ENCODE measurements around the gene PRKD1.
A peak's percentile ranks its signal among the peaks of the same experiment; 100 is the strongest.
"Not testable (repeated sequence)": the region's sequence is repeated elsewhere in the genome, so short reads cannot be mapped to it uniquely, and the experiment has no call there.

Gene PRKD1

DNA sequence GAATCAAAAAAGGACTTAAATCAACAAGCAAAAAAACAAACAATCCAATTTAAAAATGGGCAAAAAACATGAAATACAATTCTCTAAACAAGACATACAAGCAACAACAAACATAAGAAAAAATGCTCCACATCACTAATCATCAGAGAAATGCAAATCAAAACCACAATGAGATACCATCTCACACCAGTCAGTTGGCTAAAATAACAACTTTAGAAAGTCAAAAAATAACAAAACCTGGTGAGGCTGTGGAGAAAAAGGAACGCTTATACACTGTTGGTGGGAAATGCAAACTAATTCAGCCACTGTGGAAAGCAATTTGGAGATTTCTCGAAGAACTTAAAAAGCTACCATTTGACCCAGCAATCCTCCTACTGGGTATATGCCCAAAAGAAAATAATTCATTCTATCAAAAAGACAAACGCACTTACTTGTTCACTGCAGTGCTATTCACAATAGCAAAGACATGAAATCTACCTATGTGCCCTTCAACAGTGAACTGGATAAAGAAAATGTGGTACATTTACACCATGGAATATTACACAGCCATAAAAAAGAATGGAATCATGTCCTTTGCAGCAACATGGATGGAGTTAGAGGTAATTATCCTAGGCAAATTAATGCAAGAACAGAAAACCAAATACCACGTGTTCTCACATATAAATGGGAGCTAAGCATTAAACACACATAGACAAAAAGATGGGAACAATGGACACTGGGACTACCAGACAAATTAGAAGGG lies 26.9 kb downstream of the PRKD1 start:
- no peak for DNase-seq

DNA sequence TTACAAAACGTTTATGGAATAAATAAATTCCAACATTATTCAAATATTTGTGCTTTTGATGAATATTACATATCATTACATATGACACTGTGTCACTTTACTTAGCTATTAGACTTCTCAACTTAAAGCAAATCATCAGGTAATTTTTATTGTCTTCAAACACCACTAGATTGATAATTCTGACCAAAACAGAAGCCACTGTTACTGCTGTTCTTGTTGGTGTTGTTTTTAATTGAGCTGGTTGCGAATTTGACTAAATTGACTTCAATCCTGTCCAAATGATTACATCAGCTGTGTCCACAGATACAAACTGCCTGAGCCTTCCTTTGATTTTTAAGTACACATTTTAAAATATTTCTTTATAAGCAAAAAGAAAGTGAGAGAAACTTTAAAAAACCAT lies 29.2 kb downstream of the PRKD1 start:
- no peak for DNase-seq

DNA sequence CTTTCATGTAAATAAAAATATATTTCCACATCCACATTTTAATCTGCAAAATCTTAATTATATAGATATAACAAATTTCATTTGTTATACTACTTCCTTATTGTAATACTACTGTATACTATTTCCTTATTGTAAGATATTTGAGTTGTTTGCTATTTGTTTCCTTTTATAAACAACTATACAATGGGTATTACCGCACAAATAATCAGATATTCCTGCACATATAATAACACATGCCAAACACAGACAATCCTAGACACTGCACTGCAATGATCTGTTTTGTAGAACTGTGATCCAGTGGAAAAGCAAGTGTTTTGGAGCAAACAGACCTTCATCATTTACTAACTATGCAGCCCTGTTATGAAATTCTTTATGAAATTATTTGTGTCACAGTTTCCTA lies 30.5 kb downstream of the PRKD1 start:
- DNase-seq = no peak

DNA sequence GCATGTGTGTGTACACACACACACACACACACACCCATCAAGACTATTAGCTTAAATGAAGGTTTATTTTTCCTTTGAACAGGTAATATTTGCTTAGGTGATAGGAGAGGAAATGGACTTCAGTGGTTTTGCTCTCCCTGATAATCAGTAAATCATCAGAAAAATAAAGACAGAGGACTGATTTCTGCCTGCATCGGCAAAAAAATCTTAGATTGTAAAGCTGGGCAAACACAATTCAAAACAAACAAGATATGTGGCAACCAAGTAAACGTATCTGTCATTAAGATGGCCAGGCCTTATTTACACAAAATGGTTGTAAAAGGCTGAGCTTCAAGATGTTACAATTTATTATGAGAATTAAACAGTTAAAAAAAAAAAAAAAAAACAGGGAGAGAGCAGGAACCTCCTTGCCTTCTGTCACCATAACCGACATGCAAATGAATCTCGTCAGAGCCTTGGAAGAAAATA lies 31.3 kb downstream of the PRKD1 start:
- no peak for DNase-seq

DNA sequence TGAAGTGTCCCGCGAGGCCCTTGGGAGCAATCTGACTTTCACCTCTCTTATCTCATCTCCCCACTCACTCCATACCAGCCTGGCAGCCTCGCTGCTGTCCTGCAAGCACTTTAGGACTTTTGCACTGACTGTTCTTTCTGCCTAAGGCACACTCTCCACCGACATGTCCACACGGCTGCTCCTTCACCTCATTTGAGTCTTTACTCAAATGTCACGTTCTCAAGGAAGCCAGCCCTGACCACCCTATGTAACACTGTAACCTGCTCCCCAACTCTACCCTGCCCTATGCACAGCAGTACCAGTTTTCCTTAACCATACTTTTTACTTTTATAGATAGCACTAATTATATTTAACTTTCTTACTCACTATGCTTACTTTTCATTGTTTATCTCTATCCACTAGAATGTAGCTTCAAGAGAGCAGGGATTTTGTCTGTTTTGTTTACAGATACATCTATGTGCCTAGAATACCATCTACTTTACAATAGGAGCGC lies 32.0 kb downstream of the PRKD1 start:
- no peak for DNase-seq

DNA sequence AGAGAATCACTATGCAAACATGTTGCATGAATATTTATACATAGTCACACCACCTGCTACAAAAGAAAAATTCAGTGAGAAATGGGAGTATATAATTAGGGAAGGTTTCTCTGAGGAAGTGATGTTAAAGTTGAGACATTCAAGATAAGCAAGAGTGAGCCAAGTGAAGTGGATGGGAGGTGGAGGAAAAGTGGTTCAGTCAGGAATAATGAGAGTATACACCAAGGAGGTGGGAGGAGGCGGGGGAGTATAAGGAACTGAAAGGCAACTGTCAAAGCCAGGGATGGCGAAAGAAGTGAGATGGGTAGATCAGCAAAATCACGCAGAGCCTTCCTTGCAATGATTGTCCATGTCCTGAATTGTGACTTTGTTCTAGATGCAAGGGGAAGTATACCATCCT lies 33.7 kb downstream of the PRKD1 start:
- no peak for DNase-seq

DNA sequence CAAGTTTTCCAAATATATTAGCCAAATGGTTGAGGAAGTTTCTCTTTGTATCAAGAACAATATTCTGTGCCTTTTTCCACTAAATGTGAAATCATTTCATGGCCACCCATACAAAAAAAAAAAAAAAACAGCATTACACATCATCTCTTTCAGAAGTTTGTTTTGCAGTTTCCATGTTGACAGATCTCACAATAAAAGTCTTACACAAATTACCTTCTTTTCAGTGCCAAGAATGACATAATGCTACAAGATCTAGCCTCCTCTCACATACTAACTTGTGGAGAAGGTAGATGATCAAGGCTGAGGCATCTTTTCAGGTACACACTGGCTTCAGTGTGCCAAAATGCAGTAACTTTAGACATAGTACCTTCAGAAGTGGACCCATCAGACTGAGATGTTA lies 35.3 kb downstream of the PRKD1 start:
- DNase-seq = no peak

DNA sequence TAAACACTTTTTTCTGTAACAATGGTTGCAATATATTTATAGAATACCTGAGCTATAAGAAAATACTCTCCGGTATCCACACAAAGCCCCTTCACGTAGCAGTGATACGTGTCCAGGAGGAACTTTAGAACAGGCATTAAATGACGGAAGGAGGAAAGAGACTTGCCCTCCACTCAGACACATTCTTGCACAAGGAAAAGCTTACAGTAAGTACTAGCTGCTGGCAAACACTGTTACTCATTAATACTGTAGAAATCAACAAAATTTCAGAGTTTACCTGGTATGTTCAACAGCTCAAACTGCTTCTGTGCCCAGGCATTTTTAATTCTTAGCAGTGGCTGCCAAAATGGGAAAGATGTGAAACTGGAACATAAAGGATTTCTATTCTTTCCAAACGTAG lies 41.7 kb downstream of the PRKD1 start:
- no peak for DNase-seq

DNA sequence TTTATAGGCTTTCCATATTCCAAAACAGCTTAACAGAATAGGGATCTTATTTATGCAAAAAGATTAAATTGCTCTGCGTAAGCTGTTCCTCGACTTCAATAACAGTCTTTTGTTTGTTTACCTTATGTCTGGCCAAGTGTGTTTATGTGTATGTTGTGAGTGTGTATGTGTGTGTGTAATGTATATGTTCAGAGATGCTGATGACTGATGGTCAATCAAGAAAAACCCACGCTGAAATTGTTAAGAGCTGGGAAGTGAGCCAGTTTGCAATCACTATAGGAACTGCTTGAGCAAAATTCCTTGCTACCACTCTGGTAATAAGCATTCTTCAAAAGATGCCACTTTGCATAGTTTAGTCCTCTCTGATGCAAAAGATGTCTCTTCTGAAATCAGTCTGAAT lies 59.6 kb downstream of the PRKD1 start:
- no peak for DNase-seq

DNA sequence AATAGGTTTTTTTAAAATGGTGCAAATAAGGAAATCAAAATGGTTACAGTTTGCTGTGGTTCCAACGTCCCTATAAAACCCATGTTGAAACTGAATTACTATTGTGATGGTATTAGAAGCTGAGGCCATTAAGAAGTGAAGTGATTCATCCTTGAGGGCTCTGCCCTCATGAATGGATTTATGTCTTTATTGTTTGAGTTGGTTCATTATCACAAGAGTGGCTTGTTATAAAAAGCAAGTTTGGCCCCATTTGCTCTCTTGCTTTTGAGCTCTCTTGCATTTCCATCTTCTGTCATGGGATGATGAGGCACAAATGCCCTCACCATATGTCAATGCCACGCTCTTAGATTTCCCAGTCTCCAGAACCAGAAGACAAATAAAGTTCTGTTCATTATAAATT lies 62.3 kb downstream of the PRKD1 start:
- no peak for DNase-seq

DNA sequence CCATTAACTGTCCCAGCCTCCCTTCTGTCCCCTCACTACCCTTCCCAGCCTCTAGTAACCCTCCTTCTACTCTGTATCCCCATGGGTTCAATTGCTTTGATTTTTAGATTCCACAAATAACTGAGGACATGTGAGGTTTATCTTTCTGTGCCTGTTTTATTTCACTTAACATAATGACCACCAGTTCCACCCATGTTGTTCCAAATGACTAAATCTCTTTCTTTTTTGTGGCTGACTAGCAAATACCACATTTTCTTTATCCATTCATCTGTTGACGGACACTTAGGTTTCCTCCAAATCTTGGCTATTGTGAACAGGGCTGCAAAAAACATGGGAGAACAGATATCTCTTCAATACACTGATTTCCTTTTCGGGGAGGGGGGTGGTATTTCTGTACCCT lies 65.7 kb downstream of the PRKD1 start:
- DNase-seq = no peak

DNA sequence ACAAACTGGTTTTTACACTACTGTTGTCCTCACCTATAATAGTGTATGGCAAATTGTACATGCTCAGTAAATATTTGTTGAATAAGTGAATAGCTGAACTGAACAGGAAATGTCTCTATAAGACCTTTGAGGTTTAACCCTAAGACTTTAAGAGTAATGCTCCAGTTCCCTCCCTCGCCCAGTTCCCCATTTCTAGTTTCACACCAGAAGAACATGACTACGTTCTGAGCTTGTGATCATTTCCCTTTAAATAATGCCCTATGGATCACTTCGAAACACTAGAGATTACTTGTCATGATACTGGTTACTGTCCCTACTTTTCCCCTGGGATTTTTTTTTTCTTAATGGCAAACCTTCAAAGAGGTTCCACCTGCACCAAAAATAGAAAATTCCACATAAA lies 69.3 kb downstream of the PRKD1 start:
- no peak for DNase-seq

DNA sequence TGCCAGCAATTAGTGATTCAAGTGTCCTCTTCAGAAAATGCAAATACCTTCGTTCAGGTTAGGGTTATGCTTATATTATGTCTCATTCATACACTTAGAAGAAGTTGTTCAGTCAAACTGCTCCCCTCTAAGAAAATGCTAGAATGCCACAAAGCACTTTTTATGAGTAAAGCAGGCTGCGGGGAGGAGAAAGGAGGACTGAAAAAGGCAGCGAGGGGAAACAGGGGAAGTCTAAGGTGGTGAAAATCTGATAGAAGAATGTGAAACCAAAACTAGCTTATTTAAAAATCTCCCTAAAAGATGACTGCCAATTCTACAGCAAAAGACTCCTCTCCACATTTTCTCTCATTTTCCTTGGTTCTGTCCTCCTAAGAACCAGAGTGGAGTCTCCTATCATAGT lies 70.1 kb downstream of the PRKD1 start:
- DNase-seq = no peak

DNA sequence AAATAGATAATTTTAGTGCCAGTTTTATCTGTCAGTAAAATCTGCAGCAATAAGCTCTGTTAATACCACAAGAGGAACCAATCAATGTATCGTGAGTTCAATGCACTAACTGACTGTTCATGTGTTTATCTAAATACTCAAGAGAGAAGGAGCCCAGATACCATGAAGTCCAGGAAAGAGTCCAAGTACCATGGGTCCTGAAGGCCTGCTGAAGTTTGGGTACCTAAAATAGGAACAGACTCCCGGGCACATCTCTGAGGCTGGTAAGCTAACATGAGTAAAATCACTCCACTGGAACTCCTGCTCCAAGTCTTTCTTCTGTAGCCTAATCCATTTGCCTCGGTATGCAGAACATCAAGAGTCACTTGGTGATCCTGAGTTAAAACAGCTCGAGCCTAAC lies 71.1 kb downstream of the PRKD1 start:
- DNase-seq = no peak

DNA sequence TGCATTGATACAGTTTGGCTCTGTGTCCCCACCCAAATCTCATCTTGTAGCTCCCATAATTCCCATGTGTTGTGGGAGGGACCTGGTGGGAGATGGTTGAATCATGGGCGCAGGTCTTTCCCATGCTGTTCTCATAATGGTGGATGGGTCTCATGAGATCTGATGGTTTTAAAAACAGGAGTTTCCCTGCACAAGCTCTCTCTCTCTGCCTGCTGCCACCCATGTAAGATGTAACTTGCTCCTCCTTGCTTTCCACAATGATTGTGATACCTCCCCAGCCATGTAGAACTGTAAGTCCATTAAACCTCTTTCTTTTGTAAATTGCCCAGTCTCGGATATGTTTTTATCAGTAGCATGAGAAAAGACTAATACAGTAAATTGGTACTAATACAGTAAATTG lies 74.0 kb downstream of the PRKD1 start:
- not testable (repeated sequence) for DNase-seq

DNA sequence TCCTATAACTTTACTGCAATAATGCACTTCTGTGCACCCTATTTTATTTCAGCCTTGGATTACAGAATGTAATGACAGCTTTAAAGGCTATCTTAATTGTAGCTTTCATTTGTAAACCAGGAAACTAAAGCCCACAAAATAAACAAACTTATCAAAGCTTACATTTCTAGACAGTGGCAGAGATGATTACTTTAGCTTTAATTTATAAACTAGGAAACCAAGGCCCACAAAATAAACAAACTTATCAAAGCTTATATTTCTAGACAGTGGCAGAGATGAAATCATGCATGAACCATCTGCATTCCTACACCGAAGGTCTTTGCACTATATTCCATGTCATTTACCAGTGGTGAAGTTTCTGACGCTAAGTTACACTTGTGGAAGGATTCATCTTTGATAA lies 74.4 kb downstream of the PRKD1 start:
- DNase-seq = no peak

DNA sequence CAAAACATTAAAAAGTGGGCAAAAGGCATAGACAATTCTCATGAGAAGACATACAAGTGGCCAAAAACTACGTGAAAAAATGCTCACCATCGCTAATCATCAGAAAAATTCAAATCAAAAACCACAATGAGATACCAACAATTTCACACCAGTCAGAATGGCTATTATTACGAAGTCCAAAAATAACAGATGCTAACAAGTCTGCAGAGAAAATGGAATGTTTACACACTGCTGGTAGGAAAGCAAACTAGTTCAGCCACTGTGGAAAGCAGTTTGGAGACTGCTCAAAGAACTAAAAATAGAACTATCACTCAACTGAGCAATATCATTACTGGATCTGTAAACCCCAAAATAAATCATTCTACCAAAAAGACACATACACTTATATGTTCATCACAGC lies 76.2 kb downstream of the PRKD1 start:
- DNase-seq = no peak

DNA sequence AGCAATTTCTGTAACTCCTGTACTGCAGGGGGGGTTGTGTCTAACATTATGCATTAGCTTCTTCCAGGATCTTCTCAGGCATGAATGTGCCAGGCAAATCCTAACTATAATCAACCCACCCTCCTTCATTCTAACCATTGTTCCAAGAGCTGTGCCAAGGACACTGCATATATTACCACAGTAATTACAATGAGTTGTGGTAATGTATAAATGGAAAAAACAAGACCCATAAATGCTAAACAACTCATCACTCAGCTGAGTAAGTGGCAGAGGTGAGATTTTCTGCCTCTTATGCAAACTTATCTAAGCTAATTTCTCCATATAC lies 80.6 kb downstream of the PRKD1 start:
- no peak for DNase-seq

DNA sequence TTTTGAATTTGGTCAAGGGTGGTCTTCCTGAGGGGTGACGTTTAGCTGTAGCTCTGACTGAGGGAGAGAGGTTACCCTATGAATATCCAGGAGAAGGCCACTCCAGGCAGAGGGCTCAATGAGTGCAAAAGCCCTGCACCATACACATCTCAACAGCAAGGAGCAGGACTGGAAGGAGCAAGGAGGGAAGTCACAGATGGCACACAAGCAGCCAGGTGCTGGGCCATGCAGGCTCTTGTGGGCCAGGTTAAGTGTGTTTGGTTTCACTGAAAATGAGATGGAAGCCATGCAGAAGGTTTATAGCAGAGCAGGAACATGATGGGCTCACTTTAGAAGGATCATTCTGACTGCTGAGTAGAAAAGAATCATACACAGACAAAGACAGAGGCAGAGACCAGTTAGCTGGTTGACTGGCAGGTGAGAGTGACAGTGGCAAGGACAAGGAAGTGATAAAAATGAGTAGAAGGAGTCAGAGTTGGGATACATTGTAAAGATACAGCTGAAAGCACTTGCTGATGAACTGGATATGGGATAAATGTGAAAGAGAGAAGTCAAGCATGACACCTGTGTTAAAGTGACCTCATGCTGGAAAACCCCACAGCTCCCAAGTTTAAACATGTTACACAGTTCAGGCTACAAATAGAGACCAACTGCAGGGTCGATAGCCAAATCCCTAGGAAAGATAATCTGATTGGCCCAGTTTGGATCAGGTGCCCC lies 81.2 kb downstream of the PRKD1 start:
- DNase-seq = peak; percentile 69

DNA sequence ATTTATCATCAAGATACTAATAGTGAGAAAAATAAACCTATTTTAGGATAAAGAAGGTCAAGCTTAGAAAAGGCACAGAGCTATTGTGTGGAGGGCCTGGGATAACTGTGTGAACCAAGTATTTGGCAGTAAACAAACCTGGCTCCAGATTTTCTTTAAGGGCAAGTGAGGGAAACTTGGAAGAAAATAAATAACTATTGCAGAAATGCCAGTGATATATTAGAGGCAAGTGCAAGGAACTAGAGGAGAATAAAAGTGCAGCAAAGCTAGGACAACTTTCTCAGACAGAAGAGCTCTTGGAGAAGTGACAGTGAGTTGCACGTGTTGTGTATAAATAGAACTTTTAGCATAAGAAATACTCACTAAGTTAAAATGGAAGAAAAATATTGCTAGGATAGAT lies 83.7 kb downstream of the PRKD1 start:
- no peak for DNase-seq

DNA sequence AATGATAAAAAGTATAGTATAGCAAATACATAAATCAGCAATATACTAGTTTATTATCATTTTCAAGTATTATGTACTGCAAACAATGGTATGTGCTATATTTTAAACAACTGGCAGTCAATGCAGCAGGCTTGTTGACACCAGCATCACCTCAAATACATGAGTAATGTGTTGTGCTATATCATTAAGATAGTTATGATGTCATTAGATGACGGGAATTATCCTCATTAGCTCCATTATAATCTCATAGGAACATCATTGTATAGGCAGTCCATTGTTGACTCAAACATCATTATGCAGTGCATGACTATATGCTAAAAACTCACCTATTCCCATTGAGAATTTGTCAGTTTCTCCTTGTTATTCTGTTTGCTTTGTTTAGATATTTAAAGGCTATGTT lies 85.4 kb downstream of the PRKD1 start:
- no peak for DNase-seq

DNA sequence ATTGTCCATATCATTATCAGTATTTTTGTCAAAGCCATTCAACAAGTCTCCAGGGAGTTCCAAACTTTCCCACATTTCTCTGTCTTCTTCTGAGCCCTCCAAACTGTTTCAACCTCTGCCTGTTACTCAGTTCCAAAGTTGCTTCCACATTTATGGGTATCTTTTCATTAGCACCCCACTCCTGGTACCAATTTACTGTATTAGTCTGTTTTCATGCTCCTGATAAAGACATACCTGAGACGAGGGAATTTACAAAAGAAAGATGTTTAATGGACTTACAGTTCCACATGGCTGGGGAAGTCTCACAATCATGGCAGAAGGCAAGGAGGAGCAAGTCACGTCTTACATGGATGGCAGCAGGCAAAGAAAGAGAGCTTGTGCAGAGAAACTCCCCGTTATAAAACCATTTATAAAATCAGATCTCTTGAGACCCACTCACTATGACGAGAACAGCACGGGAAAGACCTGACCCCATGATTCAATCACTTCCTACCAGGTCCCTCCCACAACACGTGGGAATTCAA lies 87.2 kb downstream of the PRKD1 start:
- DNase-seq = not testable (repeated sequence)

DNA sequence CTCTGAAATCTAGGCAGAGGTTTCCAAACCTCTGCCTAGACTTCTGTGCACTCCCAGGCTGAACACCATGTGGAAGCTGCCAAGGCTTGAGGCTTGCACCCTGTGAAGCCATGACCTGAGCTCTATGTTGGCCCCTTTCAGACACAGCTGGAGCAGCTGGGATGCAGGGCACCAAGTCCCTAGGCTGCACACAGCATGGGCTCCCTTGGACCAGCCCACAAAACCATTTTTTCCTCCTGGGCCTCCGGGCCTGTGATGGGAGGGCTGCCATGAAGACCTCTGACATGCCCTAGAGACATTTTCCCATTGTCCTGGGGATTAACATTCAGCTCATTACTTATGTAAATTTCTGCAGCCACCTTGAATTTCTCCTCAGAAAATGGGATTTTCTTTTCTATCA lies 88.0 kb downstream of the PRKD1 start:
- DNase-seq = not testable (repeated sequence)

DNA sequence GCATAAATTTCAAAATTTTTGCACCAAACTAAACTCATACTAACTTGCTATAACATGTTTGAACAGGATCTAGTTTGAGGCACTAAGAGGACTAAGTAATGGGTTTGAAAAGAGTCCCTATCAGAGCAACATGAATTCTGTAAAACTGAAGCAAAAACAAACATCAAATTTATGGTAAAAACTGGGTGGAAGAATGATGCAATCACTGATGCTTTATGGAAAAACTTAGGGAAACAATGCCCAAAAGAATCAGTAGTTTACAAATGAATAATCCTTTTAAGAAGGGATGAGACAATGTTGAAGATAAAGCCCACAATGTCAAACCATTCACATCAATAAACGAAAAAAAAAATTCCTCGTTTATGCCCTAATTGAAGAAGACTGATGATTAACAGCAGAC lies 88.9 kb downstream of the PRKD1 start:
- no peak for DNase-seq

DNA sequence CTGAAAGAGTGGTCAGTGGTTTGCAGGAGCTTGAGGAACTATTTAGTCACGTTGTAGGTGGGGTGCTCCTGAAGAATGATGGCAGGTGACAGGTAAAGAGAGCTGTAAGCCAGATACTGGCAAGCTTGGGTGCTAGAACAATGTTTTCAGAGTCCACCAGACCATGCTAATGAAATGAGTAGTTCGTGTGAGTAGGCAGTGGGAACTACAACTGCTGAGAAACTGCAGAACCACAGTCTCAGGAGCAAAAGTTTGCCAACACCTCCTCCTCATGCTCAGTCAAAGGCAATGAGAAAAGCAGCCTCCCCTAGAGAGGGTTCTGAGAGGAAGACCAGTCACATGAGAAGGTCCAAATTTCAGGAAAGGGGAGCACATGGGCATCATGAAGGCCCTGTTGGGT lies 91.3 kb downstream of the PRKD1 start:
- DNase-seq = no peak
